PC-9 (cell line): ENCODE data around the gene GTF3C2. TPM values are rescaled to one million over a fixed set of nuclear protein-coding genes. Genes with fewer than 3 reads are reported as not detected.

Experiments
- BruUV-seq: library from RNA; stranded (reverse); fragments of 400-500 nt; replicated peaks from 2 replicates; lab custom pipeline; 2021; lab: Mats Ljungman, UMichigan
- CTCF ChIA-PET: fragments of 300-600 bp; sonication (Branson Sonifier 250); formaldehyde crosslinking; loops from one replicate; lab custom pipeline; 2022; ENCODE audit warnings: antibody characterized with exemption; lab: Charles Lee
- POLR2A ChIA-PET: fragments of 300-600 bp; sonication (Branson Sonifier 250); formaldehyde crosslinking; loops from one replicate; lab custom pipeline; 2022; ENCODE audit warnings: antibody characterized with exemption; ENCODE audit not compliant: unreplicated experiment; lab: Charles Lee
- DNase-seq, 2 experiments: peaks; one replicate each; pipeline versions ENCODE4 v3.0.0 to v3.0.0-alpha.2; 2015 to 2022; ENCODE audit warnings: mixed read lengths in 1 of 2
- H2AFZ ChIP-seq: fragments of 200-600 bp; sonication (generic); 2 replicates; pipeline ENCODE4 v1.8.1; 2017; ENCODE audit warnings: antibody characterized with exemption
- H3F3A ChIP-seq: fragments of 200-600 bp; sonication (generic); 2 replicates; pipeline ENCODE4 v1.8.1; 2017; ENCODE audit warnings: antibody characterized with exemption, mild to moderate bottlenecking, low read depth; ENCODE audit not compliant: insufficient read depth
- H3K27ac ChIP-seq: fragments of 200-600 bp; sonication (generic); 2 replicates; pipeline ENCODE4 v1.6.1; 2016; ENCODE audit warnings: mixed run types
- H3K27me3 ChIP-seq: fragments of 200-600 bp; sonication (generic); 2 replicates; pipeline ENCODE4 v1.6.1; 2016; ENCODE audit warnings: low read depth, mixed run types; ENCODE audit not compliant: insufficient read depth
- H3K36me3 ChIP-seq: fragments of 200-600 bp; sonication (generic); 2 replicates; pipeline ENCODE4 v1.6.1; 2016; ENCODE audit warnings: low read depth, mixed run types
- H3K4me1 ChIP-seq: fragments of 200-600 bp; sonication (generic); replicated peaks from 2 replicates; pipeline ENCODE4 v1.6.1; 2016; ENCODE audit warnings: mixed run types; ENCODE audit not compliant: insufficient read depth
- H3K4me2 ChIP-seq: fragments of 200-600 bp; sonication (generic); 2 replicates; pipeline ENCODE4 v1.6.1; 2017; ENCODE audit warnings: mixed run types
- H3K4me3 ChIP-seq: fragments of 200-600 bp; sonication (generic); 2 replicates; pipeline ENCODE4 v1.6.1; 2016; ENCODE audit warnings: mixed run types
- H3K79me2 ChIP-seq: fragments of 200-600 bp; sonication (generic); 2 replicates; pipeline ENCODE4 v1.6.1; 2017; ENCODE audit warnings: low read depth, mixed run types
- H3K9me2 ChIP-seq: fragments of 200-600 bp; sonication (generic); 2 replicates; pipeline ENCODE4 v1.8.1; 2017; ENCODE audit warnings: mild to moderate bottlenecking; ENCODE audit not compliant: insufficient read depth
- H3K9me3 ChIP-seq: fragments of 200-600 bp; sonication (generic); 2 replicates; pipeline ENCODE4 v1.8.1; 2016; ENCODE audit warnings: low read depth; ENCODE audit not compliant: insufficient read depth
- H4K20me1 ChIP-seq: fragments of 200-600 bp; sonication (generic); 2 replicates; pipeline ENCODE4 v1.8.1; 2017; ENCODE audit not compliant: insufficient read depth
- EZH2 ChIP-seq: fragments of 200-600 bp; sonication (generic); IDR thresholded peaks from 2 replicates; pipeline ENCODE4 v1.8.0; 2017; ENCODE audit warnings: antibody characterized with exemption, low read depth
- intact Hi-C: fragments of 100-400 bp; cut with micrococcal nuclease; formaldehyde crosslinking; loops from one replicate; pipeline ENCODE4 v1.10.0; 2022; ENCODE audit not compliant: unreplicated experiment
- total RNA-seq: library from RNA; stranded (reverse); gene quantifications from 2 replicates; pipeline ENCODE4 v1.2.3, GENCODE V29; 2021
- TF ChIP-seq, protein P1 (sequence below): fragments of 200-600 bp; sonication (generic); conservative IDR thresholded peaks from 2 replicates; pipeline ENCODE4 v1.6.1; 2017; ENCODE audit warnings: mixed run types, antibody characterized with exemption, mild to moderate bottlenecking, moderate library complexity

The GTF3C2 gene
- total RNA-seq, 1 experiment from 2014 or later, result 69.8 TPM

DNA sequence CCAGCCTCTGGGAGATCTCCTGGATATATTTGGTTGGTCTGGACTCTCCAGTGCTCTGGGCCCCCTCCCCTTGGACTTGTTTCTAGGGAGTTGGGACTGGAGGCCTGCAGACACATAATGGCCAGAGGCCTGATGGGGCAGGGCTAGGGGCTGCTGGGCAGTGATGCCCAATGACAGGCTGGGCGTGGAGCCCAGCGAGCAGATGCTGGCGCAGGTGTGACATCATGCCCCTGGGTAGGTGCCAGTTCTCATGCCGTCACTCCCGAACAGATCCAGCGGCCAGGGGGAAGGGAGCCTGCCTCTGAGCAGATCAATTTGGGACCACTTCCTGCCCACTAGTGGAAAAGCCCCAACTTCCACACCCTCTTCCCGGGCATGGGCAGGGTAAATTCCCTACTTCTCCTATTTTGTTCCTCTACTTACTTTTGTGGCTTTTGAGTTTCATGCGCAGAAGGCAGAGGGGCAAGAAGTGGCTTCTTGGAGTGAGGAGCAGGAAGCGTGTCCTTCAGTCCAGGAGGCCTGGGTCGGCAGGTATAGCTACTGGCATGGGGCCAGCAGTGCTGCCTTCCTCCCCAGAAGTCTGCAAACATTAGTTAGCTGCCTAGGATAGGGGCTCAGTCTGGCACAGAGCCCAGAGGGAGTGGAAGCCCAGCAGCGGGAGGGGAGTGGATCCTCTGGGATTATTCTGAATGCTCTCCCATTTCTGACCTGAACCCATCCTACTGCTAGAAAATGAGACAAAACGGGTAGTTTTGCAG is 39.7 kb downstream of the GTF3C2 start:
- Histone ChIP-seq H3K27me3 (no peaks in the 10 kb centered on the region), H3F3A (peaks cover 12% of the 10 kb centered on the region; the same call in 1 of the 2 replicates), H3K9me2 (no peaks in the 10 kb centered on the region), H3K27ac (no peak overlapping the region), H3K4me2 (no peak overlapping the region), H3K79me2 (peaks cover 5% of the 10 kb centered on the region; the same call in 1 of the 2 replicates), H3K36me3 (no peaks in the 10 kb centered on the region), H3K4me1 (peaks cover 14% of the 10 kb centered on the region), H3K4me3 (no peak overlapping the region), H4K20me1 (no peaks in the 10 kb centered on the region), H3K9me3 (no peaks in the 10 kb centered on the region), H2AFZ (no peak overlapping the region)
- ChIA-PET CTCF (no interaction called here), POLR2A (interaction anchor here (0.6 kb wide), 1 partner anchor 46 kb away, joined by 4 read pairs; no protein-coding TSS in a partner anchor)
- DNase-seq, result no peak
- no peak for TF ChIP-seq EZH2
- TF ChIP-seq, protein P1, sequence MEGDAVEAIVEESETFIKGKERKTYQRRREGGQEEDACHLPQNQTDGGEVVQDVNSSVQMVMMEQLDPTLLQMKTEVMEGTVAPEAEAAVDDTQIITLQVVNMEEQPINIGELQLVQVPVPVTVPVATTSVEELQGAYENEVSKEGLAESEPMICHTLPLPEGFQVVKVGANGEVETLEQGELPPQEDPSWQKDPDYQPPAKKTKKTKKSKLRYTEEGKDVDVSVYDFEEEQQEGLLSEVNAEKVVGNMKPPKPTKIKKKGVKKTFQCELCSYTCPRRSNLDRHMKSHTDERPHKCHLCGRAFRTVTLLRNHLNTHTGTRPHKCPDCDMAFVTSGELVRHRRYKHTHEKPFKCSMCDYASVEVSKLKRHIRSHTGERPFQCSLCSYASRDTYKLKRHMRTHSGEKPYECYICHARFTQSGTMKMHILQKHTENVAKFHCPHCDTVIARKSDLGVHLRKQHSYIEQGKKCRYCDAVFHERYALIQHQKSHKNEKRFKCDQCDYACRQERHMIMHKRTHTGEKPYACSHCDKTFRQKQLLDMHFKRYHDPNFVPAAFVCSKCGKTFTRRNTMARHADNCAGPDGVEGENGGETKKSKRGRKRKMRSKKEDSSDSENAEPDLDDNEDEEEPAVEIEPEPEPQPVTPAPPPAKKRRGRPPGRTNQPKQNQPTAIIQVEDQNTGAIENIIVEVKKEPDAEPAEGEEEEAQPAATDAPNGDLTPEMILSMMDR, result no peak
- BruUV-seq, result no TSS peak
- intact Hi-C loops, result no loop called here

DNA sequence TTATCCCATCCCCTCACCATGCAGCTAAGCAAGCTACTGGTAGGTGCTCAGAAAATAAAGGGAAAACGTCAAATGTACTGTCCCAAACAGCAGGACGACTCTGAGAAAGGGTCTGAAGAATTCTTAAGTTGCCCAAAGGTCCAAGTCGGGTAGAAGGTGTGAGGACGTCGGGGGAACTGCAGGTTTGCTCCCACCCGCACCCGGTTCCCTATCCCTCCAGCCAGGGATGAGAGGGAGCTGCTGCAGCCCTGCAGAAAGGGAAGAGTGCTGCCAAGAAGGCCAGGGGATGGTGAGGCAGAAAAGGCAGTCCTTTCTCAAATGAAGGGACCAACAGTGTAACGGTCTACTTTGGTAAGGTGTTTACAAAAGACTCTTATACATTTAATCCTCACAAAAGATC is 41.4 kb downstream of the GTF3C2 start:
- H3K4me1 ChIP-seq, result no peaks in the 10 kb centered on the region
- H3K4me2 ChIP-seq, result no peak overlapping the region
- TF ChIP-seq, protein P1, result no peak
- ChIA-PET POLR2A (no interaction called here), CTCF (no interaction called here)
- no peak overlapping the region for H2AFZ ChIP-seq
- H4K20me1 ChIP-seq, result no peaks in the 10 kb centered on the region
- no peaks in the 10 kb centered on the region for H3F3A ChIP-seq
- no peaks in the 10 kb centered on the region for H3K9me3 ChIP-seq
- no peaks in the 10 kb centered on the region for H3K27me3 ChIP-seq
- H3K27ac ChIP-seq, result no peak overlapping the region
- H3K4me3 ChIP-seq, result no peak overlapping the region
- no TSS peak for BruUV-seq
- H3K79me2 ChIP-seq, result no peaks in the 10 kb centered on the region
- intact Hi-C loops, result no loop called here
- DNase-seq, result no peak
- no peaks in the 10 kb centered on the region for H3K36me3 ChIP-seq
- no peaks in the 10 kb centered on the region for H3K9me2 ChIP-seq

DNA sequence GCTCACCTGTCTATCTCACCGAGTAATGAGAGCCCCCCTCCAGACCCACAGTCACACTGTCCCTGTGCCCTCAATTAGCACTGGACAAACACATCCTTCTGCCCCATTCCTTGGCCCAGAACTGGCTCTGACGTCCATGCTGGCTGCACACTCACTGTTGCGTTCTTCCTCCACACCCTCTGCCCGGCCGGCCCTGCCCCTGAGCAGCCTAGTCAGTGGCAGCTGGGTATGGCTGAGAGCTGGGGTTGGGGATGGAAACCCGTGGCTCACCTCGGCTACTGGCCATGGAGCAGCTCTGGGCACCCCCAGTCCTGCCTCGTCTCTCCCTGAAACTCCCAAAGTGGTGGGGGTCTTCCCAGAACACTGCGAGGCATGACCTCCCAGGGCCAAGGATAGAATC is 41.9 kb downstream of the GTF3C2 start:
- CTCF ChIA-PET, result no interaction called here

More for the DNA sequence above, 41.9 kb downstream of the GTF3C2 start:
- no peak for DNase-seq
- Histone ChIP-seq H3K27me3 (no peaks in the 10 kb centered on the region), H3K4me1 (no peaks in the 10 kb centered on the region), H3K36me3 (no peaks in the 10 kb centered on the region), H3K27ac (no peak overlapping the region), H3F3A (no peaks in the 10 kb centered on the region), H3K9me2 (no peaks in the 10 kb centered on the region), H4K20me1 (no peaks in the 10 kb centered on the region), H3K4me2 (no peak overlapping the region), H2AFZ (no peak overlapping the region), H3K9me3 (no peaks in the 10 kb centered on the region), H3K4me3 (no peak overlapping the region), H3K79me2 (no peaks in the 10 kb centered on the region)
- intact Hi-C loops, result no loop called here
- POLR2A ChIA-PET, result no interaction called here
- BruUV-seq, result no TSS peak
- TF ChIP-seq EZH2, result no peak
- TF ChIP-seq, protein P1, result no peak
